HG03175 (cell line): ENCODE data around the gene NCEH1.
"Not testable (repeated sequence)": the region's sequence is repeated elsewhere in the genome, so short reads cannot be mapped to it uniquely, and the experiment has no call there.

Source experiments
- ATAC-seq: cut with Tn5 transposase; IDR thresholded peaks from one replicate; pipeline ENCODE4 v1.9.1; 2021; ENCODE audit warnings: mild to moderate bottlenecking, moderate library complexity; ENCODE audit not compliant: unreplicated experiment

NCEH1 gene

DNA sequence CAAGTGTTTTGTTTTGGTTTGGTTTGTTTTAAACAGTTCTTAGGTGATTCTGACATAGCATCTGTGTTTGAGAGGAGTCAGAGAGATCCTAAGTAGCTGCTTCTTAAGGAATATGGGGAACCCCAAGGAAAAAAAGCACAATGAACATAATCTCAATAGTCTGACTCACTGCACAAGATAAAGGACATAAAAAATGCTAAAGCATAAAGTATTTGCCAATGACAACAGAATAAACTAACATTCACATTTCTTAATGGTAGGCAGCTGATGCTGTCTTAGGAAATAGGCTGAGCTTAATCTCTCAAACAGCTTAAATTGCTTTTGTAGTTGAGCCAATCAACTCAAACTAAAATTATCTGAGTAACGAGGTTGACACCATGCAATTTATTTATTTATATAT is 2.9 kb downstream of the NCEH1 start:
- no peak for ATAC-seq

DNA sequence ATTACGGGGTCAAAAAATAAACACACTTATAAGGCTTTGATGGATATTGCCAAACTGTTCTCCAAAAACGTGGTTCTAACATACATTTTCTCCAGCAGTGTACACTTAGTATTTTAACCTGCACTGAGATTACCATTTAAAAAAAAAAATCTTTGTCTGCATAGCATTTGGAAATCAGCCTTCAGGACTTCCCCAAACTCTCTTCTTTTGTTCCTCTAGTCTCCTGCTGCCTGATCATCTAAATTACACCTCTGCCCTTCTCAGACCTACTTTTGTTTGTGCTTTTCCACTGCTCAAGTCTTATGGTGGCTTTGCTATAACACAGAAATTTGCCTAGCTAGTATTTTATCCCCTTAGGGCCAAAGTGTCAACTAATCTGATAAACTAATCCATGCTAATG is 3.8 kb downstream of the NCEH1 start:
- no peak for ATAC-seq

GRCh38 chr3:172705170-172705569 is 5.7 kb downstream of the NCEH1 start:
- no peak for ATAC-seq

DNA sequence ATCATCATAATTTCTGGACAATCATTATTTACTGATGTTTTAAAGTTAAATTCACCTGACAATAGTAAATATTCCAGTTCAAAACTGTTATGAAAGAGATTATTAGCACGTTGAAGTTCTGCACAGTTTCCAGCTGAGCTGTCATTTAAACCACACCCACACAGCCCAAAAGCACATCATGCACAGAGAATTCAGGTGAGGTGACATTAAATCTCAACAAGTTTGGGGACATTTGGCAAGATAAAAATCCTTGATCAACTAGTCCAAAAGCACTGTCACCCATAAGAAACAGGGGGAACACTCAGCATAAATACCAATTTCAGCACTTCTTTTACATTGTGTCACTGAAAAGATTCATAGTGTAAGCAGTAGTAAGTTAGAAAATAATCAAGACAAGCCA is 6.9 kb downstream of the NCEH1 start:
- no peak for ATAC-seq

DNA sequence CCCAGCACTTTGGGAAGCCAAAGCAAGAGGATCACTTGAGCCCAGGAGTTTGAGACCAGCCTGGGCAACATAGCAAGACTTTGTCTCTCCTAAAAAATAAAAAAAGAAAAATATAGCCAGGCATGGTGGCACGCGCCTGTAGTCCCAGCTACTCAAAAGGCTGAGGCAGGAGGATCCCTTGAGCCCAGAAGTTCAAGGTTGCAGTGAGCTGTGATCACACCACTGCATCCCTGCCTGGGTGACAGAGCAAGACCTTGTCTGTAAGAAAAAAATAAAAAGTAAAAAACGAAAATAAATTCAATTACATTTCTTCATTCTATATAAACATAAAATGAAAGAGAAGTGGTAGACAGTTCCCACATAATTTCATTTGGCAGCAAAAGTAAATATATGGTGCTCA is 8.1 kb downstream of the NCEH1 start:
- ATAC-seq = not testable (repeated sequence)

GRCh38 chr3:172702256-172702655 is 8.6 kb downstream of the NCEH1 start:
- no peak for ATAC-seq

DNA sequence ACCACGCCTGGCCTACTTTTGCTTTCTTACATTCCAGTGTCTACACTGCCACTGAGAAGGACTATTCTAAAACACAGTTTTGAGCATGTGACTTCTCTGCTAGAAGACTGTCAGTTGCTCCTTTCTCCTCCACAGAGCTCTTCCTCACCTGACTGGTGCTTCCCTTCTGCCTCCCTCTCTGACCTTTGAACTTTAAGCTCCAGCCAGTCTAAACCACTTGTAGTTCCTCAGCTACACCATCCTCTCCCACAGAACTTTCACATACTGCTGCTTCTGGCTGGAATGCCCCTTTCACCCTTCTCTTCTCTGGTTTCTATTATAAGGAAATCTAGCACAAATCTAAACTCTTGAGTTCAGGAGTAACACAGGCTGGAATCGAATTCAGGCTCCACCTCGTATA is 9.1 kb downstream of the NCEH1 start:
- no peak for ATAC-seq

GRCh38 chr3:172700936-172701455 is 9.9 kb downstream of the NCEH1 start:
- no peak for ATAC-seq

DNA sequence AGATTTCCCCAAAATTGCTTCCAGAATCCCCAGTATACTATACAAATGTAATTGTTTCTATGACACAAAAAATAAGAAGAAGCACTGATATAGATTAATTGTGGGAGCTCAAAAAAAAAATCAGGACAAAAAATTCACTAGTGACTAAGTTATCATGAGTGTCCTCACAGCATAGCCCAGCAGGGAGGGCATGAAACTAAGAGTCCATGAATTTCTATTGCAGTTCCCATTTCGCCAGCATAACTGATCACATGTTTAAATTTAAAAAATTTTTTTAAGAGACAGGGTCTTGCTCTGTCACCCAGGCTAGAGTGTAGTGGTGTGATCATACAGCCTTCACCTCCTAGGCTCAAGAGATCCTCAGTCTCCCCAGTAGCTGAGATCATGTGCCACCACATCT is 10.6 kb downstream of the NCEH1 start:
- ATAC-seq = no peak

GRCh38 chr3:172699031-172699430 is 11.8 kb downstream of the NCEH1 start:
- ATAC-seq = no peak

DNA sequence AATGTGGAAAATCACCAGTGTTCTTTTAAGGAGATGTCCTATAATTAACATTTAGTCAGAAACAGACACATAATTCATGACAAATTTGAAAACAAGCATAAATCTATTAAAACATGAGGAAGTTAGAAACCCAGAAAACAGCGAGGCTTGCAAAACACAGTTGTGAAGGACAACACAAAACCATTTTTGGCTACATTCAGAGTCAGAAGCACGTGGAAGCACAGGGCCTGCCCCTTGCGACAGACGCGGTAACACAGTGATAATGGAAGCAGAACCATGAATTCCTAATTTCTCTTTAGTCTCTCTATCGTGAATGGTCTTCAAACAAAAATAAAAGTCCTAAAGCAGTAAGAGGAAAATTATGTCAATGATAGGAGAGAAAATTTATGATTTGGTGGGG is 12.2 kb downstream of the NCEH1 start:
- no peak for ATAC-seq

GRCh38 chr3:172697558-172697957 is 13.3 kb downstream of the NCEH1 start:
- ATAC-seq = no peak

GRCh38 chr3:172696357-172696756 is 14.5 kb downstream of the NCEH1 start:
- no peak for ATAC-seq

DNA sequence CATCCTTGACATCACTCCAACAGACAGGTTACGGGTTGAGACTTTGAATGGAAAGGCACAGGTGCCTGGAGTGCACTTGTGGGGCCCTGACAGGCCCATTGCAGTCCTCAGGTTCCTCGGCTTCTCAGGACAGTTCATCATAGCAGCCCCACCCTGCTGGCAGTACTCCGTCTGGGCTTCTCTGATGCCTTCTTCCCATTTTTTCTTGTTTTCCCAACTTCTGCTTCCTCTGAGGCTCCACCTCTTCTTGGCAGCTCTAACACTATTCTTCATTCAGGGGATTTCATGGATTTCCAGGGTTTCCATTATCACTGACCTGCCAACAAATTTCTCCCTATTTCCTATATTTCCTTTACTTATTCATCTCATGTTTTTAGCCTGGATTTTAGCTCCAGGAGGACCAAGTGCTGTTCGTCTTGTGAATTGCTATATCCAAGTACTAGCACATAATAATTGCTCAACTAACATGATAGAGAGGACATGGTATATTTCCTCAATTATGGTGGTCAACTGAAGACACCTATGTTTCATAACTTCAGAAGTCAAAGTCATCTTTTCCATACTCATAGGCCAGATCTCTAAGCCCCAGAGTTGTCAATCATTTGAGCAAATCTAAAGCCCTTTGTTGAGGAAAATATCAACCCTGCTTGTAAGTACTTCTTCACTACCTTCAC is 16.2 kb downstream of the NCEH1 start:
- ATAC-seq = no peak

DNA sequence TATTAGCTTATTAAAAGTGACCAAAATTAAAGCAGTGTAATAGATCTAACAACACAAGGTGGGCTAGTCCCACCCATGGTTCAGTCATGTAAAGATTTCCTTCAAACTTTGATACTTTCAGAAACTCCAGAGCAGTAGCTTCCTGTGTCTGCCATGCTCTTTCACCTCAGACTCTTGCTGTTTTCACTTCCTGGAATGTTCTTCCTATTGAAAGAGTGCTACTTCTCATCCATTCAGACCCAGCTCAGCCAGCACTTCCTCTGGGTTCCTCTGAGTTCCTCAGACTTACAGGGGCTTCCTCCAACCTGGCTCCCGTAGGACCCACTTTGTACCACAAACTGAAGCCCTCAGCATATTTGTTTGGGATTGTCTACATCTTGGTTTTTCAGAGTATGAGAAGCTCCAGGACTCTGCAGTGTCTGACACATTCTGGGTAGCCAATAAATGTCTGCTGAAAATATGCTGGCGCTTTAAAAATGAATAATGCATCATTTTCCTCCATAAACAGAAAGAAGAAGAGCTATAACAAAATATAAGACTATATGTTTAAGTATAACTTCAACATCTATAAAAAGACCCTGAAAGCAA is 18.0 kb downstream of the NCEH1 start:
- peak; percentile 67 for ATAC-seq

DNA sequence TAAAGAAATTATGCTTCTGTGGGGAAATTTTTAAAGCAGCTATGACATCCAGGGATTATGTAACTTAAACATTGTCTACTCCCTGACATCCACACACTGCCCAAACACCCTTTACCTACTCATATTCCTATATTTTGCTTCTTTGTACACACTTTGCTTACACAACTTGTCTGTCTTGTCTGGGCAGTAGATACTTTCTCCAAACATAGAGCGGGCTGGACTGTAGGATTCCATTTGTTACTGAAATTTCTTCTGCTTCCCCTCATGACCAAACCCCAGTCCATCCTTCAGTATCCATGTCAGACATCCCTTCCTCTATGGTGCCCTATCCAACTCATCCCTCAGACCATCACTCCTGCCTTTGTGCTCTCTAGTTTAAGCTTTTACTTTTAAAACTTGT is 19.9 kb downstream of the NCEH1 start:
- no peak for ATAC-seq

GRCh38 chr3:172688588-172688987 is 22.3 kb downstream of the NCEH1 start:
- no peak for ATAC-seq

- ATAC-seq = no peak
These were observed 23.4 kb downstream of the NCEH1 start for GRCh38 chr3:172687501-172687900.

GRCh38 chr3:172685331-172686214 is 25.3 kb downstream of the NCEH1 start:
- ATAC-seq = no peak

- no peak for ATAC-seq
These were observed 30.2 kb downstream of the NCEH1 start for GRCh38 chr3:172680684-172681083.

DNA sequence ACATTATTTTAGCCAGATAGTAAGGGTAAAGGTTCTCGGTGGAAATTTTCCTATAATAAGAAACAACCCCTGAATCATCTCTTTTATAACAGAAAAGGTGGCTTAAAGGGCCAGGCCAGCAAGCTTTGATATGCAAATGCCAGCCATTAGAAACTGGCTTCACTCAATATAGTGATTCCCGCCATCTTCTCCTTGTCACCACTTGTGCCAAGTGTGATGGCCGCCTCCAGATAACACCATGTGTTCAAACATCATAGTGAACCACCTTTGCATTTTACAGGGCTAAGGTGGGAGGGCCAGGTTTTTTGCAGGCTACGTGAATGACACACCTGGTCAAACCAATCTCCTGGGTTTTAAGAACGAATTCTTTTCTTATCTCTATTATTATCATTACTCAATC is 31.3 kb downstream of the NCEH1 start:
- ATAC-seq = no peak

DNA sequence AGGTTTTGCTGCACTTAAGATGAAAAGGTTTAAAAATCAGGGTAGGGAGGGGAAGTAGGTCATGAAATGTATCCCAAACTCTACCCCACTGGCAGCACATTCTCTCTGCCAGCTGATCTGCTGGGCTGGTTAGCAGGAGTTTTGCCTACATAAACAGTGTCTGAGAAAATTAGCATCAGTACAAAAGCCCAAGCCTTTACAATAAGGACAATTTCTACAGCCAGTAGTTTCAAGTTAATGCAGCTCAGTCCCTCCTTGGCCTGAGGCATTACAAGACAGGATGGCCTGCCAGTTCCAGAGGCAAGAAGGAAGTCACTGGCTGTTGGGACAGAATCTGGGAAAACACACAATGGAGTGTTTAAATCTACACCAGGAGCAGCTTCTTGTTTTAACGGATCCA is 32.8 kb downstream of the NCEH1 start:
- no peak for ATAC-seq
